Caco-2 (cell line): ENCODE results near the gene H2AZ2. TPM values are rescaled to one million over a fixed set of nuclear protein-coding genes. Genes with fewer than 3 reads are reported as not detected.

Experiments
- BruUV-seq: library from RNA; stranded (reverse); fragments of 400-500 nt; replicated peaks from 2 replicates; lab custom pipeline; 2021; lab: Mats Ljungman, UMichigan
- CTCF ChIA-PET: fragments of 300-600 bp; sonication (Branson Sonifier 250); formaldehyde crosslinking; loops from one replicate; lab custom pipeline; 2022; ENCODE audit warnings: antibody characterized with exemption; lab: Charles Lee
- POLR2A ChIA-PET: fragments of 300-600 bp; sonication (Branson Sonifier 250); formaldehyde crosslinking; loops from one replicate; lab custom pipeline; 2022; ENCODE audit warnings: antibody characterized with exemption; lab: Charles Lee
- DNase-seq, 2 experiments: peaks; one replicate each; pipeline versions ENCODE4 v3.0.0 to v3.0.0-alpha.2; 2020 to 2022
- H3K27me3 ChIP-seq: replicated peaks from 2 replicates; pipeline ENCODE4 v1.6.0; 2011; ENCODE audit warnings: low read length; ENCODE audit not compliant: control insufficient read depth, insufficient read depth
- H3K36me3 ChIP-seq: 2 replicates; pipeline ENCODE4 v1.5.1; 2011; ENCODE audit warnings: low read length; ENCODE audit not compliant: control insufficient read depth, insufficient read depth
- H3K4me1 ChIP-seq: fragments of 250-450 bp; sonication (Bioruptor Pico); 2 replicates; pipeline ENCODE4 v1.5.1; 2020; ENCODE audit warnings: mild to moderate bottlenecking
- H3K4me3 ChIP-seq: 2 replicates; pipeline ENCODE4 v1.5.1; 2011; ENCODE audit warnings: low read depth, mild to moderate bottlenecking, control low read depth, low read length
- H3K9me3 ChIP-seq: fragments of 250-450 bp; sonication (Bioruptor Pico); 2 replicates; pipeline ENCODE4 v1.5.1; 2020; ENCODE audit warnings: mild to moderate bottlenecking, moderate library complexity
- H3K27ac Mint-ChIP-seq: one replicate; pipeline ENCODE4 v1.8.0; 2022; ENCODE audit warnings: mixed read lengths; ENCODE audit not compliant: unreplicated experiment
- H3K27me3 Mint-ChIP-seq: one replicate; pipeline ENCODE4 v1.8.0; 2022; ENCODE audit warnings: mixed read lengths; ENCODE audit not compliant: insufficient read depth, unreplicated experiment
- H3K36me3 Mint-ChIP-seq: one replicate; pipeline ENCODE4 v1.8.0; 2022; ENCODE audit warnings: mild to moderate bottlenecking, mixed read lengths; ENCODE audit not compliant: insufficient read depth, unreplicated experiment
- H3K4me1 Mint-ChIP-seq: one replicate; pipeline ENCODE4 v1.8.0; 2022; ENCODE audit warnings: low read depth, mixed read lengths; ENCODE audit not compliant: unreplicated experiment
- H3K4me3 Mint-ChIP-seq: one replicate; pipeline ENCODE4 v1.8.0; 2022; ENCODE audit warnings: mild to moderate bottlenecking, moderate library complexity, mixed read lengths; ENCODE audit not compliant: unreplicated experiment
- H3K9me3 Mint-ChIP-seq: one replicate; pipeline ENCODE4 v1.8.0; 2022; ENCODE audit warnings: mixed read lengths; ENCODE audit not compliant: unreplicated experiment
- CTCF ChIP-seq, 2 experiments: fragments of 200-600 bp in 1 of 2; IDR thresholded peaks; 1 replicate in 1 of 2; 2 replicates in 1 of 2; pipeline versions ENCODE4 v1.5.1 to v1.8.0; 2011 to 2022; ENCODE audit warnings: antibody characterized with exemption in 1 of 2, control low read depth in 1 of 2, inconsistent platforms in 1 of 2, low read depth in 1 of 2, low read length in 1 of 2, mild to moderate bottlenecking in 1 of 2, moderate library complexity in 1 of 2; ENCODE audit not compliant: insufficient read depth in 1 of 2, severe bottlenecking in 1 of 2, unreplicated experiment in 1 of 2
- intact Hi-C: fragments of 100-400 bp; cut with micrococcal nuclease; formaldehyde crosslinking; loops from one replicate; pipeline ENCODE4 v1.10.0; 2022; ENCODE audit not compliant: unreplicated experiment
- total RNA-seq: library from RNA; stranded (reverse); gene quantifications from 2 replicates; pipeline ENCODE4 v1.2.3, GENCODE V29; 2022

H2AZ2 gene
- total RNA-seq, 1 experiment from 2014 or later, result 244 TPM

DNA sequence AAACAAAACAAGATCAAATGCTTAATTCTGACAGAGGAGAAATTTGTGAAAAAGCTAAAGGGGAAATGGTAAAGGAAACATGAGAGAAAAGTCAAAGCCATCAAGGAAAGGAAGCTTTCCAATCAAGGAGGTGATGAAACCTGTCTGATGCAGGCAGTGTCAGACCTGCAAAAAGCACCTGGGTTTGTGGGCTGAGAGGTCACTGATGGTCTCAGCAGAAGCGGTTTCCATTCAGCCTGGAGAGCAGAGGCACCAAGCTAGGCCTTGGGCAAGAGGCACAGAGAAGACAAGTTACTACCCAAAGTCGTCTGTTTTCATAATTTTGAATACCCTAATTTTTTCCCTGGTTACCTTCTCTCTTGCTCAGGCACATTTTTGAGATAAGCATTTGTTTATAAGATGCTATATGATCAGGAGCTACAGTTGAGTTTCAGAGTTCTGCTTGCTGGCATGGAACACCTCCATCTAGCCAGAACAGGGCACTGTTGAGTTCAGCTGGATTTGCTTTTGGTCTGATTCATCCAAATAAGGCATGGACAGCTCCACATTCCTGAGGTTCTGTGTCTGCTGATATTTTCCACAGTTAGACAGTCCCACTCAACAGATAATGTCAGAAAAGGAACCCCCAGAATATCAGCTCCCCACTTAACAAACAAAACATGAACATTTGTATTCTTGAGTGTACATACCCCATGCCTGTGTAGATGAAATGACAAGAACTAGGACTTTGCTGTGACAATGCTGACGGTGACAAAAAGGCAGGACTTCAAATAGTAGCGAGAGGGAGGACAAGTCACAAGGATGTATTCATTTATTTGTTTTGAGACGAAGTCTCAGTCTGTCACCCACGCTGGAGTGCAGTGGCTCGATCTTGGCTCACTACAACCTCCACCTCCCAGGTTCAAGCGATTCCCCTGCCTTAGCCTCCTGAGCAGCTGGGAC, 56.3 kb downstream of the H2AZ2 start:
- POLR2A ChIA-PET, result interaction anchor here (0.5 to 0.8 kb wide), 2 partner anchors 42 to 185 kb away, joined by 3 read pairs; partner anchors contain the start of gene OGDH
- Histone ChIP-seq H3K4me3 (no peak overlapping the region), H3K4me1 (0 out of 2 replicates have a peak, but pooled peaks cover 7% of the 10 kb centered on the region), H3K9me3 (no peaks in the 10 kb centered on the region), H3K36me3 (no peaks in the 10 kb centered on the region), H3K27me3 (no peaks in the 10 kb centered on the region)
- DNase-seq, result no peak
- intact Hi-C loops, result no loop called here
- CTCF ChIA-PET, result interaction anchor here (0.9 kb wide), 1 partner anchor 345 kb away, joined by 3 read pairs; no protein-coding TSS in a partner anchor
- no TSS peak for BruUV-seq
- no peak for TF ChIP-seq CTCF (IDR thresholded peaks at IDR 0.05; ENCODE audit: insufficient read depth in 1 of 2, low read depth in 1 of 2, low read length in 1 of 2, severe bottlenecking in 1 of 2, unreplicated experiment in 1 of 2)
- Mint-ChIP-seq H3K27me3 (no peaks in the 10 kb centered on the region), H3K9me3 (no peaks in the 10 kb centered on the region), H3K27ac (no peak overlapping the region), H3K4me3 (no peak overlapping the region), H3K4me1 (no peaks in the 10 kb centered on the region), H3K36me3 (peaks cover 7% of the 10 kb centered on the region)

GRCh38 chr7:44789990-44790389, 57.9 kb downstream of the H2AZ2 start:
- H3K36me3 ChIP-seq, result no peaks in the 10 kb centered on the region
- POLR2A ChIA-PET, result interaction anchor here (0.5 kb wide), 1 partner anchor 73 kb away, joined by 3 read pairs; no protein-coding TSS in a partner anchor

More at GRCh38 chr7:44789990-44790389, 57.9 kb downstream of the H2AZ2 start:
- TF ChIP-seq CTCF (IDR thresholded peaks at IDR 0.05; ENCODE audit: insufficient read depth in 1 of 2, low read depth in 1 of 2, low read length in 1 of 2, severe bottlenecking in 1 of 2, unreplicated experiment in 1 of 2), result no peak
- BruUV-seq, result no TSS peak
- CTCF ChIA-PET, result no interaction called here
- no peaks in the 10 kb centered on the region for H3K27me3 ChIP-seq
- no peaks in the 10 kb centered on the region for H3K9me3 Mint-ChIP-seq
- 0 out of 2 replicates have a peak, but pooled peaks cover 7% of the 10 kb centered on the region for H3K4me1 ChIP-seq
- H3K27ac Mint-ChIP-seq, result no peak overlapping the region
- no peaks in the 10 kb centered on the region for H3K36me3 Mint-ChIP-seq
- no peak overlapping the region for H3K4me3 ChIP-seq
- no peaks in the 10 kb centered on the region for H3K9me3 ChIP-seq
- intact Hi-C loops, result no loop called here
- no peaks in the 10 kb centered on the region for H3K27me3 Mint-ChIP-seq
- H3K4me1 Mint-ChIP-seq, result no peaks in the 10 kb centered on the region
- no peak overlapping the region for H3K4me3 Mint-ChIP-seq
- no peak for DNase-seq
